H1 (cell line): Measurements from ENCODE around the gene ELP1. TPM values are rescaled to one million over a fixed set of nuclear protein-coding genes. Genes with fewer than 3 reads are reported as not detected.

ENCODE experiments used
- CTCF ChIA-PET: fragments of 300-600 bp; sonication (Branson Sonifier 250); formaldehyde crosslinking; loops from one replicate; lab custom pipeline; 2021; ENCODE audit not compliant: partially characterized antibody; lab: Charles Lee
- POLR2A ChIA-PET: fragments of 300-600 bp; sonication (Branson Sonifier 250); formaldehyde crosslinking; loops from one replicate; lab custom pipeline; 2021; ENCODE audit warnings: inconsistent platforms; ENCODE audit not compliant: partially characterized antibody; lab: Charles Lee
- DNase-seq, 2 experiments: peaks; one replicate each; pipeline versions ENCODE4 v3.0.0 to v3.0.0-alpha.2; 2010 to 2022; ENCODE audit warnings: low spot score in 2 of 2, low read depth in 1 of 2, mixed read lengths in 1 of 2
- FAIRE-seq: peaks from 2 replicates; lab custom pipeline; 2011; peaks lifted over from hg19 to GRCh38; lab: Jason Lieb, UNC
- H2AFZ ChIP-seq: 2 replicates; pipeline ENCODE4 v1.8.1; 2012; ENCODE audit warnings: low read length, inconsistent platforms
- H2AK5ac ChIP-seq: 2 replicates; pipeline ENCODE4 v1.6.1; 2013; ENCODE audit warnings: low read depth, low read length
- H2BK120ac ChIP-seq: replicated peaks from 2 replicates; pipeline ENCODE3; 2013; ENCODE audit warnings: low read depth, low read length, inconsistent platforms
- H2BK12ac ChIP-seq: 2 replicates; pipeline ENCODE4 v1.6.1; 2013; ENCODE audit warnings: low read depth, low read length
- H2BK15ac ChIP-seq: 2 replicates; pipeline ENCODE4 v1.6.1; 2013; ENCODE audit warnings: low read length
- H2BK20ac ChIP-seq: 2 replicates; pipeline ENCODE4 v1.6.1; 2013; ENCODE audit warnings: low read length
- H2BK5ac ChIP-seq: 2 replicates; pipeline ENCODE4 v1.6.1; 2013; ENCODE audit warnings: low read depth, low read length
- H3K14ac ChIP-seq: 2 replicates; pipeline ENCODE4 v1.6.1; 2013; ENCODE audit warnings: inconsistent platforms; ENCODE audit not compliant: insufficient read length
- H3K18ac ChIP-seq: 2 replicates; pipeline ENCODE4 v1.6.1; 2013; ENCODE audit warnings: low read length; ENCODE audit errors: extremely low read depth
- H3K23ac ChIP-seq: 2 replicates; pipeline ENCODE4 v1.6.1; 2013; ENCODE audit warnings: inconsistent platforms; ENCODE audit not compliant: insufficient read length
- H3K23me2 ChIP-seq: 2 replicates; pipeline ENCODE4 v1.6.1; 2013; ENCODE audit warnings: low read depth, low read length
- H3K27ac ChIP-seq: 2 replicates; pipeline ENCODE4 v1.6.1; 2011; ENCODE audit warnings: low read depth, low read length, inconsistent platforms
- H3K27me3 ChIP-seq, 4 experiments: replicated peaks in 1 of 4; 1 replicate in 1 of 4; 2 replicates in 3 of 4; pipeline versions ENCODE4 v1.6.1 to v1.8.1; 2011 to 2013; ENCODE audit warnings: low read length in 3 of 4, mild to moderate bottlenecking in 3 of 4, inconsistent platforms in 2 of 4, mixed read lengths in 2 of 4, moderate library complexity in 1 of 4; ENCODE audit not compliant: control insufficient read depth in 3 of 4, insufficient read depth in 3 of 4; ENCODE audit errors: extremely low read depth in 1 of 4
- H3K36me3 ChIP-seq, 4 experiments: 2 replicates each; pipeline versions ENCODE4 v1.6.1 to v1.8.1; 2011 to 2013; ENCODE audit warnings: mild to moderate bottlenecking in 4 of 4, low read length in 3 of 4, moderate library complexity in 2 of 4, control low read depth in 1 of 4, inconsistent platforms in 1 of 4; ENCODE audit not compliant: insufficient read depth in 4 of 4, control insufficient read depth in 2 of 4
- H3K4ac ChIP-seq: replicated peaks from 2 replicates; pipeline ENCODE3; 2013; ENCODE audit warnings: low read length, low read depth, mixed read lengths, inconsistent platforms; ENCODE audit not compliant: insufficient read length
- H3K4me1 ChIP-seq, 4 experiments: replicated peaks in 1 of 4; 1 replicate in 1 of 4; 2 replicates in 3 of 4; pipeline versions ENCODE4 v1.6.1 to v1.8.1; 2011 to 2013; ENCODE audit warnings: low read length in 3 of 4, inconsistent platforms in 2 of 4, mixed read lengths in 1 of 4; ENCODE audit not compliant: insufficient read depth in 4 of 4, control insufficient read depth in 3 of 4
- H3K4me2 ChIP-seq, 2 experiments: 2 replicates each; pipeline versions ENCODE4 v1.6.1 to v1.8.1; 2011 to 2013; ENCODE audit warnings: low read depth in 2 of 2, low read length in 2 of 2, control low read depth in 1 of 2, inconsistent platforms in 1 of 2, mild to moderate bottlenecking in 1 of 2; ENCODE audit not compliant: insufficient read depth in 1 of 2
- H3K4me3 ChIP-seq, 4 experiments: fragments of 200-600, 300-600 bp in 1 of 4; sonication (generic), shearing (Covaris generic), sonication (Bioruptor Twin) in 1 of 4; 2 replicates each; pipeline versions ENCODE4 v1.5.1 to v1.8.1; 2011 to 2016; ENCODE audit warnings: low read length in 4 of 4, low read depth in 3 of 4, control low read depth in 2 of 4, inconsistent platforms in 2 of 4, mild to moderate bottlenecking in 2 of 4, mixed read lengths in 1 of 4, moderate library complexity in 1 of 4; ENCODE audit not compliant: insufficient read depth in 2 of 4; ENCODE audit errors: extremely low read depth in 1 of 4
- H3K56ac ChIP-seq: replicated peaks from 2 replicates; pipeline ENCODE3; 2013; ENCODE audit warnings: low read depth, mild to moderate bottlenecking, mixed read lengths, low read length, inconsistent platforms; ENCODE audit not compliant: insufficient read length
- H3K79me1 ChIP-seq: 2 replicates; pipeline ENCODE4 v1.6.1; 2013; ENCODE audit warnings: low read depth, low read length, control low read depth
- H3K79me2 ChIP-seq, 2 experiments: 2 replicates each; pipeline versions ENCODE4 v1.6.1 to v1.8.1; 2012 to 2013; ENCODE audit warnings: low read length in 2 of 2, mild to moderate bottlenecking in 2 of 2, inconsistent platforms in 1 of 2; ENCODE audit not compliant: insufficient read depth in 2 of 2, control insufficient read depth in 1 of 2
- H3K9ac ChIP-seq, 4 experiments: replicated peaks in 1 of 4; 1 replicate in 1 of 4; 2 replicates in 3 of 4; pipeline versions ENCODE4 v1.6.1 to v1.8.1; 2011 to 2013; ENCODE audit warnings: low read depth in 3 of 4, low read length in 3 of 4, control low read depth in 2 of 4, mild to moderate bottlenecking in 2 of 4, moderate library complexity in 2 of 4, inconsistent platforms in 1 of 4; ENCODE audit errors: extremely low read depth in 1 of 4
- H3K9me3 ChIP-seq, 2 experiments: 2 replicates each; pipeline versions ENCODE4 v1.6.1 to v1.8.1; 2012 to 2013; ENCODE audit warnings: mild to moderate bottlenecking in 2 of 2, moderate library complexity in 2 of 2, control low read depth in 1 of 2, inconsistent platforms in 1 of 2, low read depth in 1 of 2, low read length in 1 of 2, mixed read lengths in 1 of 2; ENCODE audit not compliant: insufficient read depth in 2 of 2
- H4K20me1 ChIP-seq, 2 experiments: replicated peaks in 1 of 2; 2 replicates each; pipeline versions ENCODE3 to v1.8.1; 2011 to 2013; ENCODE audit warnings: inconsistent platforms in 2 of 2, low read length in 2 of 2, mild to moderate bottlenecking in 1 of 2; ENCODE audit not compliant: insufficient read depth in 2 of 2, control insufficient read depth in 1 of 2
- H4K5ac ChIP-seq: 2 replicates; pipeline ENCODE4 v1.6.1; 2013; ENCODE audit warnings: low read length, low read depth, mixed read lengths, inconsistent platforms; ENCODE audit not compliant: insufficient read length
- H4K8ac ChIP-seq: 2 replicates; pipeline ENCODE4 v1.8.0; 2013; ENCODE audit warnings: mild to moderate bottlenecking, moderate library complexity, low read length, inconsistent platforms; ENCODE audit not compliant: insufficient read depth; ENCODE audit errors: extremely low read depth
- H4K91ac ChIP-seq: replicated peaks from 2 replicates; pipeline ENCODE3; 2013; ENCODE audit warnings: low read length, mixed read lengths, inconsistent platforms; ENCODE audit not compliant: insufficient read length
- EZH2 ChIP-seq: fragments of 200-600 bp; sonication (generic); IDR thresholded peaks from 2 replicates; pipeline ENCODE4 v1.7.1; 2012; ENCODE audit warnings: low read depth, mild to moderate bottlenecking, moderate library complexity, low read length, inconsistent platforms; ENCODE audit not compliant: severe bottlenecking
- GABPA ChIP-seq: IDR thresholded peaks from 2 replicates; pipeline ENCODE4 v1.6.1; 2011; ENCODE audit warnings: mild to moderate bottlenecking, low read length, moderate library complexity, borderline replicate concordance; ENCODE audit not compliant: insufficient read depth
- HDAC2 ChIP-seq, 2 experiments: fragments of 300-600 bp in 1 of 2; sonication (generic) in 1 of 2; IDR thresholded peaks; 2 replicates each; pipeline ENCODE4 v1.6.1; 2011 to 2012; ENCODE audit warnings: low read depth in 2 of 2, low read length in 2 of 2, mild to moderate bottlenecking in 2 of 2, moderate library complexity in 2 of 2, borderline replicate concordance in 1 of 2, inconsistent platforms in 1 of 2
- KDM4A ChIP-seq: IDR thresholded peaks from one replicate; pipeline ENCODE4 v1.7.1; 2012; ENCODE audit warnings: low read depth, mild to moderate bottlenecking, moderate library complexity, low read length, inconsistent platforms; ENCODE audit not compliant: severe bottlenecking
- NANOG ChIP-seq: IDR thresholded peaks from 2 replicates; pipeline ENCODE4 v1.6.1; 2011; ENCODE audit warnings: low read length, low read depth, mild to moderate bottlenecking, inconsistent platforms; ENCODE audit not compliant: insufficient read depth, poor library complexity, severe bottlenecking
- RNF2 ChIP-seq: fragments of 200-900, 300-1000 bp; sonication (generic); IDR thresholded peaks from 2 replicates; pipeline ENCODE4 v1.7.1; 2016; ENCODE audit warnings: borderline replicate concordance, low read depth, mild to moderate bottlenecking, antibody characterized with exemption, low read length; ENCODE audit not compliant: poor library complexity, severe bottlenecking; ENCODE audit errors: missing control alignments
- TCF12 ChIP-seq: IDR thresholded peaks from 2 replicates; pipeline ENCODE4 v1.6.1; 2011; ENCODE audit warnings: low read depth, mild to moderate bottlenecking, low read length
- WGBS, 2 experiments: shearing (Covaris generic) in 1 of 2; methylation state at CpG; one replicate each; pipeline versions ENCODE4 v1.1.6 to v1.1.7; 2013 to 2015; ENCODE audit warnings: low lambda C conversion rate in 2 of 2, mixed read lengths in 2 of 2, inconsistent platforms in 1 of 2, low coverage in 1 of 2, missing lambda C conversion rate in 1 of 2; ENCODE audit not compliant: insufficient replicate concordance in 2 of 2, insufficient coverage in 1 of 2, insufficient read length in 1 of 2; ENCODE audit errors: extremely low coverage in 1 of 2, missing lambda C conversion rate in 1 of 2; 5-methylcytosine and 5-hydroxymethylcytosine counted together
- polyA plus RNA-seq, 7 experiments: library from polyadenylated mRNA; depleted of rRNA in 3 of 7; stranded (reverse) in 5 of 7; unstranded in 2 of 7; fragments of >200 nt in 5 of 7; fragments of 200-250 nt in 2 of 7; gene quantifications; 1 replicate in 5 of 7; 2 replicates in 1 of 7; 4 replicates in 1 of 7; pipeline versions ENCODE4 v1.2.1 to v1.2.3, GENCODE V29; 2011 to 2013; ENCODE audit warnings: missing spikeins in 2 of 7, mixed read lengths in 2 of 7
- total RNA-seq: library from RNA; stranded (reverse); fragmentation: NEBNext Ultra II Directional; extraction: Animal tissue kit (Norgen Biotek cat#: 25700); gene quantifications from 2 replicates; pipeline ENCODE4 v1.2.1, GENCODE V29; 2021
- TF ChIP-seq, protein P1 (sequence below), 3 experiments: IDR thresholded peaks; 1 replicate in 2 of 3; 2 replicates in 1 of 3; pipeline versions ENCODE4 v1.5.1 to v1.6.1; 2011; ENCODE audit warnings: low read length in 3 of 3, mild to moderate bottlenecking in 3 of 3, inconsistent platforms in 2 of 3, low read depth in 1 of 3, moderate library complexity in 1 of 3; ENCODE audit not compliant: insufficient read depth in 1 of 3; ENCODE audit errors: control extremely low read depth in 1 of 3

ELP1 gene
- total and polyA plus RNA-seq, 2 of the 8 experiments (the other 6 are each of a cell fraction or from before 2014, with no cell fraction given): 13.9 to 31.3 TPM

DNA sequence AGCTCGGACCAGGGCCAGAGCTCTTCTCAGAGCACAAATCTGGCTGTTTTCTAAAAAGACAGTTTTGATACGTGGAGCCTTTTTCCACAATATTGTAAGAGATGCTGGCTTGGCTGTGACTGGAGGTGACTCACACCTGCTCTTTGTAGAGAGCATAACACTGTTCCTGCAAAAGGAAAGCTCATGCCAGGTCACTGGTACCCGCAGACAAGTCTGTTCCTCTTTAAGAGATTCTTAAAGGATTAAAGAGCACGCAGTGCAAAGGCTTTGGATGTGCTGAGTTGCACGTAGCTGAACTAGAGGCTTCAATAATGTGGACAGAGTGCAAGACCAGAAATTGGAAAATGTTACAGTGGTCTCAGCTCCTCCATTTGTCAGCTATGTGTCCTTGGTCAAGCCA is 97.1 kb downstream of the ELP1 start:
- CTCF ChIA-PET: interaction anchor here (0.7 to 1.7 kb wide), 6 partner anchors 14 to 59 kb away, joined by 3 to 6 read pairs (median 4); no protein-coding TSS in a partner anchor
- 76% methylated on average over 5 of the region's 5 CpGs; no CpG with 5 or more reads in 1 of the 2 experiments for whole genome bisulfite sequencing, 2 experiments

More for the DNA sequence above, 97.1 kb downstream of the ELP1 start:
- Histone ChIP-seq H2BK20ac (no peak overlapping the region), H3K79me1 (no peaks in the 10 kb centered on the region), H4K91ac (no peak overlapping the region), H3K79me2 (no peaks in the 10 kb centered on the region), H4K8ac (no peak overlapping the region), H3K56ac (no peak overlapping the region), H2BK12ac (no peak overlapping the region), H3K9me3 (peaks cover 0 to 4% of the 10 kb centered on the region in 2 experiments; a peak in 1 of 4 replicates), H3K4me2 (no peak overlapping the region), H3K27me3 (no peaks in the 10 kb centered on the region), H2AFZ (no peak overlapping the region), H2BK120ac (no peak overlapping the region), H3K36me3 (no peaks in the 10 kb centered on the region), H3K23me2 (no peaks in the 10 kb centered on the region), H3K27ac (no peak overlapping the region), H3K4me3 (no peak overlapping the region), H2AK5ac (no peak overlapping the region), H2BK15ac (no peak overlapping the region), H4K20me1 (no peaks in the 10 kb centered on the region), H3K23ac (no peak overlapping the region), H3K4ac (no peak overlapping the region), H3K14ac (no peak overlapping the region), H4K5ac (no peak overlapping the region), H3K18ac (no peak overlapping the region), H3K9ac (no peak overlapping the region), H3K4me1 (peaks cover 0 to 2% (median 0%) of the 10 kb centered on the region in 4 experiments; a peak in 1 of 7 replicates), H2BK5ac (no peak overlapping the region)
- no peak for DNase-seq
- FAIRE-seq: no peak
- TF ChIP-seq, protein P1, sequence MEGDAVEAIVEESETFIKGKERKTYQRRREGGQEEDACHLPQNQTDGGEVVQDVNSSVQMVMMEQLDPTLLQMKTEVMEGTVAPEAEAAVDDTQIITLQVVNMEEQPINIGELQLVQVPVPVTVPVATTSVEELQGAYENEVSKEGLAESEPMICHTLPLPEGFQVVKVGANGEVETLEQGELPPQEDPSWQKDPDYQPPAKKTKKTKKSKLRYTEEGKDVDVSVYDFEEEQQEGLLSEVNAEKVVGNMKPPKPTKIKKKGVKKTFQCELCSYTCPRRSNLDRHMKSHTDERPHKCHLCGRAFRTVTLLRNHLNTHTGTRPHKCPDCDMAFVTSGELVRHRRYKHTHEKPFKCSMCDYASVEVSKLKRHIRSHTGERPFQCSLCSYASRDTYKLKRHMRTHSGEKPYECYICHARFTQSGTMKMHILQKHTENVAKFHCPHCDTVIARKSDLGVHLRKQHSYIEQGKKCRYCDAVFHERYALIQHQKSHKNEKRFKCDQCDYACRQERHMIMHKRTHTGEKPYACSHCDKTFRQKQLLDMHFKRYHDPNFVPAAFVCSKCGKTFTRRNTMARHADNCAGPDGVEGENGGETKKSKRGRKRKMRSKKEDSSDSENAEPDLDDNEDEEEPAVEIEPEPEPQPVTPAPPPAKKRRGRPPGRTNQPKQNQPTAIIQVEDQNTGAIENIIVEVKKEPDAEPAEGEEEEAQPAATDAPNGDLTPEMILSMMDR (IDR thresholded peaks at IDR 0.05; ENCODE audit: control extremely low read depth in 1 of 3, insufficient read depth in 1 of 3, low read depth in 1 of 3, low read length in 3 of 3): no peak
- TF ChIP-seq GABPA: no peak
- TF ChIP-seq TCF12: no peak
- no peak for TF ChIP-seq EZH2
- no peak for TF ChIP-seq RNF2
- no peak for TF ChIP-seq HDAC2 (IDR thresholded peaks at IDR 0.05; ENCODE audit: borderline replicate concordance in 1 of 2, low read depth in 2 of 2, low read length in 2 of 2)
- no peak for TF ChIP-seq KDM4A
- TF ChIP-seq NANOG: no peak
- POLR2A ChIA-PET: no interaction called here
